OCI-LY1 (cell line): ENCODE data around the gene CT45A10.
"Not testable (repeated sequence)": the region's sequence is repeated elsewhere in the genome, so short reads cannot be mapped to it uniquely, and the experiment has no call there.

Source experiments
- H2AFZ ChIP-seq: fragments of 200-600 bp; sonication (generic), shearing (Covaris generic); 2 replicates; pipeline ENCODE4 v1.6.0; 2014; ENCODE audit warnings: antibody characterized with exemption, mild to moderate bottlenecking, low read length
- H3F3A ChIP-seq: fragments of 200-600 bp; sonication (generic), shearing (Covaris generic); 2 replicates; pipeline ENCODE4 v1.6.0; 2014; ENCODE audit warnings: mild to moderate bottlenecking, antibody characterized with exemption, low read length, moderate library complexity; ENCODE audit not compliant: insufficient read depth
- H3K27ac ChIP-seq: fragments of 200-600 bp; sonication (generic); 2 replicates; pipeline ENCODE4 v1.5.1; 2014; ENCODE audit warnings: low read length, mixed run types, mild to moderate bottlenecking, low read depth; ENCODE audit not compliant: poor library complexity, severe bottlenecking
- H3K27me3 ChIP-seq: fragments of 200-600 bp; sonication (generic); 2 replicates; pipeline ENCODE4 v1.6.0; 2014; ENCODE audit warnings: antibody characterized with exemption, mild to moderate bottlenecking, low read length, moderate library complexity; ENCODE audit not compliant: insufficient read depth
- H3K36me3 ChIP-seq: fragments of 200-600 bp; sonication (generic); 2 replicates; pipeline ENCODE4 v1.6.1; 2014; ENCODE audit warnings: mild to moderate bottlenecking, antibody characterized with exemption, low read length, moderate library complexity, mixed read lengths; ENCODE audit not compliant: insufficient read depth
- H3K4me1 ChIP-seq: fragments of 200-600 bp; sonication (generic); 2 replicates; pipeline ENCODE4 v1.5.1; 2014; ENCODE audit warnings: mild to moderate bottlenecking, low read length, moderate library complexity; ENCODE audit not compliant: insufficient read depth, severe bottlenecking
- H3K4me2 ChIP-seq: fragments of 200-600 bp; sonication (generic), shearing (Covaris generic); 2 replicates; pipeline ENCODE4 v1.6.1; 2014; ENCODE audit warnings: low read length
- H3K4me3 ChIP-seq: fragments of 200-600 bp; sonication (generic); 2 replicates; pipeline ENCODE4 v1.5.1; 2014; ENCODE audit warnings: low read length, low read depth, mild to moderate bottlenecking, mixed read lengths; ENCODE audit not compliant: poor library complexity, severe bottlenecking
- H3K79me2 ChIP-seq: fragments of 200-600 bp; shearing (Covaris generic); 2 replicates; pipeline ENCODE4 v1.6.1; 2016; ENCODE audit warnings: mixed run types, low read length, mixed read lengths; ENCODE audit not compliant: insufficient read depth
- H3K9ac ChIP-seq: fragments of 200-600 bp; sonication (generic), shearing (Covaris generic); 2 replicates; pipeline ENCODE4 v1.6.1; 2014; ENCODE audit warnings: mild to moderate bottlenecking, low read length, mixed read lengths
- H3K9me2 ChIP-seq: fragments of 200-600 bp; sonication (generic), shearing (Covaris generic); 2 replicates; pipeline ENCODE4 v1.6.1; 2014; ENCODE audit warnings: low read depth, mild to moderate bottlenecking, low read length, mixed read lengths
- H3K9me3 ChIP-seq: fragments of 200-600 bp; shearing (Covaris generic); 2 replicates; pipeline ENCODE4 v1.6.1; 2014; ENCODE audit warnings: low read length, mixed read lengths
- H4K20me1 ChIP-seq: fragments of 200-600 bp; sonication (generic), shearing (Covaris generic); 2 replicates; pipeline ENCODE4 v1.6.0; 2016; ENCODE audit warnings: mild to moderate bottlenecking, low read length; ENCODE audit not compliant: insufficient read depth

CT45A10 gene

DNA sequence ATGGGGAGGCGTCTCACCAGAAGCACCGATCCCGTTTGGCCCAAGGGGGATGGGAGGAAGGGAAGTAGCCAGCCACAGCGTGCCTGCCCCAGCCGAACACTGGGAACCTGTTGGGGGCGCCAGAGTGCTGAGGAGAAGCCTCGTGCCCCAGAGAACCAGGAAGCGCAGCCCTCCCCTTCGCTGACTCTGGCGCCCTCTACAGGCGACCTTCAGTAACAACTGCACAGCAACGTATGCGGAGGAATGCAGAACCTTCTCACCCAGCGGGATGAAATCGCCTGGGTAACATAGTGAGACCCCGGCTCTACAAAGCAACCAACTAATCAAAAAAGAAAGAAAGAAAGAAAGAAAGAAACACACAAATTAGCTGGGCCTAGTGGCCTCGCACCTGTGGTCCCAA is 38.8 kb downstream of the CT45A10 start, which contains the start of gene CT45A8:
CT45A8 (minus strand) TSS at position 101 of the 400 bp plus-strand sequence. CDS start 3,755 bp downstream, outside the sequence.
- H3K9me2 ChIP-seq, H4K20me1 ChIP-seq, H3K4me1 ChIP-seq, H3K9me3 ChIP-seq, H2AFZ ChIP-seq, H3K79me2 ChIP-seq, H3K27me3 ChIP-seq, H3K4me3 ChIP-seq, H3F3A ChIP-seq, H3K9ac ChIP-seq, H3K27ac ChIP-seq, H3K4me2 ChIP-seq, H3K36me3 ChIP-seq: not testable (repeated sequence)

GRCh38 chrX:135837180-135837579 is 56.1 kb downstream of the CT45A10 start, which contains the start of gene CT45A7:
Gene CT45A7, minus strand, starts transcription at chrX:135837280. Its CDS starts 3,747 bp downstream, at chrX:135833533.
- H3K4me3 ChIP-seq, H2AFZ ChIP-seq, H3K27me3 ChIP-seq, H3K9ac ChIP-seq, H4K20me1 ChIP-seq, H3K9me3 ChIP-seq, H3K4me2 ChIP-seq, H3K36me3 ChIP-seq, H3F3A ChIP-seq, H3K9me2 ChIP-seq, H3K4me1 ChIP-seq, H3K79me2 ChIP-seq, H3K27ac ChIP-seq: not testable (repeated sequence)
